ENCODE data around the gene DENND2D. TPM values are rescaled to one million over a fixed set of nuclear protein-coding genes. Genes with fewer than 3 reads are reported as not detected.

The DENND2D gene
- total RNA-seq, 1 donor from 2014 or later = 1.8 TPM

DNA sequence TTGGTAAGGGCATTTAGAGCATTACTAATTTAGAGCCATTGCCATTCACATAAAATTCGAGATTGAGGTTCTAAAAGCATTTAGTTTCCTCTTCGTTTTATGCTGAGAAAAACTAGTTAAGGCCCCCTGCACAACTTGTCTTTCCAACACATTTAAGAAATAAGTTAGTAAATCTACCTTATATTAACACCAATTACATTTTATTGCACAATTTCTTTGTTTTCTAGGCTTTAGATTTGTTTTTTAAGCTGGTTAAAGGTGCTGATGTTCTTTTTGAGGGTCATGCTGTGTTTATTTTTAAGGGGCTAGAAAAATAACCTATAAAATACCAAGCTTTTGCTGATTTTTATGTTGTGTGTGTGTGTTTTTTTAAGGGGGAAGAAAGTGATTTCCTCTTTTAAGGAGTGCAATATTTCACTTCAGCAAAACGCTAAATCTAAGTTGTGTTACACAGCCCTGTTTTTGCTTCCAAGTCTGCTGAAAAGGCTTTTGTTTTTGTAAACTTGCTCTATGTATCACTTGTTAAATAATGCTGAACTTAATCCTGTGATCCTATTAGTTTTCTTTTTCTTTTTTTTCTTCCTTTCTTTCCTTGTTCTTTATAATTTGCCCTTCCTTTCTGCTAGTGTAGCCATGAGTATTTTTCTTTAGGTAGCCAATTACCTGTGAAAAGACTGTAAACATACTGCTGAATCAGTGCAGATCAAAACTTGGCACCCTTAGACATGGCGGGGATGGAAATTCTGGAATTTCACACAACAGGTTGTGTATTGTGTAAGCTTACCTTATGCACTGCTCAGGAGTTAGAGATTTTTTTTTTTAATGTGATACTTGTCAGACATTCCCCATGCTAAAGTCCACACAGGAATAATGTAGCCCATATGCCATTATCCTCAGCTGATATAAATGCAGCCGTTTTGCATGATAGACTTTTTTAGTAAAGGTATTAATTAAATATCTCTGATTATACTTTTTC, 58.9 kb downstream of the DENND2D start:
- no peak overlapping the region for H3K27ac ChIP-seq (replicated peaks)
- no peak for TF ChIP-seq CTCF (IDR thresholded peaks at IDR 0.05; ENCODE audit: borderline replicate concordance)

GRCh38 chr1:111140680-111140967, 59.8 kb downstream of the DENND2D start:
- H3K4me1 ChIP-seq = peaks cover 42% of the 10 kb centered on the region
- peak overlapping the region; percentile 96 for H3K4me3 ChIP-seq
- DNase-seq = no peak
- no peaks in the 10 kb centered on the region for H3K9me3 ChIP-seq (replicated peaks)
- H3K27me3 ChIP-seq (ENCODE audit: low read depth) = no peaks in the 10 kb centered on the region
- peaks cover 20% of the 10 kb centered on the region for H3K36me3 ChIP-seq
- TF ChIP-seq CTCF (IDR thresholded peaks at IDR 0.05; ENCODE audit: borderline replicate concordance) = no peak
- intact Hi-C loops (cut with micrococcal nuclease) = no loop called here
- peak overlapping the region; percentile 95 for H3K27ac ChIP-seq (replicated peaks)

More for the DNA sequence above, 58.9 kb downstream of the DENND2D start:
- no peak for DNase-seq
- H3K9me3 ChIP-seq (replicated peaks) = no peaks in the 10 kb centered on the region
- intact Hi-C loops (cut with micrococcal nuclease) = no loop called here
- H3K27me3 ChIP-seq (ENCODE audit: low read depth) = no peaks in the 10 kb centered on the region
- peak overlapping the region; percentile 96 for H3K4me3 ChIP-seq
- H3K36me3 ChIP-seq = peaks cover 11% of the 10 kb centered on the region
- peaks cover 42% of the 10 kb centered on the region for H3K4me1 ChIP-seq

GRCh38 chr1:111139956-111140679, 60.3 kb downstream of the DENND2D start, which contains the start of the genes CEPT1 and DRAM2:
TSS of gene CEPT1 (plus strand) at chr1:111140223. CDS start at chr1:111147715, 7,492 bp downstream.
TSS of gene DRAM2 (minus strand) at chr1:111140093. CDS start at chr1:111131554, 8,539 bp downstream.
- intact Hi-C loops (cut with micrococcal nuclease) = no loop called here
- no peaks in the 10 kb centered on the region for H3K27me3 ChIP-seq (ENCODE audit: low read depth)
- no peak for TF ChIP-seq CTCF (IDR thresholded peaks at IDR 0.05; ENCODE audit: borderline replicate concordance)
- no peaks in the 10 kb centered on the region for H3K9me3 ChIP-seq (replicated peaks)
- peak within 1 kb of the TSS; percentile 96 for H3K4me3 ChIP-seq
- H3K4me1 ChIP-seq = peaks cover 42% of the 10 kb centered on the region
- DNase-seq = peak; percentile 94
- H3K27ac ChIP-seq (replicated peaks) = peak within 1 kb of the TSS; percentile 95
- peaks cover 26% of the 10 kb centered on the region for H3K36me3 ChIP-seq

- Histone ChIP-seq H3K4me3 (peak overlapping the region; percentile 96), H3K4me1 (peaks cover 42% of the 10 kb centered on the region), H3K36me3 (peaks cover 29% of the 10 kb centered on the region), H3K27me3 (ENCODE audit: low read depth) (no peaks in the 10 kb centered on the region), H3K27ac (replicated peaks) (peak overlapping the region; percentile 95), H3K9me3 (replicated peaks) (no peaks in the 10 kb centered on the region)
- TF ChIP-seq CTCF (IDR thresholded peaks at IDR 0.05; ENCODE audit: borderline replicate concordance) = no peak
- intact Hi-C loops (cut with micrococcal nuclease) = no loop called here
- peak; percentile 40 for DNase-seq
Observed at GRCh38 chr1:111139324-111139955, 61.0 kb downstream of the DENND2D start.

Other genes with a start within 250 kb of the DENND2D start
- 14.9 TPM for gene LRIF1, start 236.7 kb downstream of the DENND2D start, total RNA-seq
- gene DRAM2, start 60.6 kb downstream of the DENND2D start, total RNA-seq = 33.0 TPM
- 14.0 TPM for gene CEPT1, start 60.4 kb downstream of the DENND2D start, total RNA-seq
- gene CHI3L2, start 27.1 kb upstream of the DENND2D start, total RNA-seq = 1.1 TPM
- not detected for gene CHIA, start 90.2 kb upstream of the DENND2D start, total RNA-seq
- gene OVGP1, start 227.1 kb upstream of the DENND2D start, total RNA-seq = 0.69 TPM
- 30.7 TPM for gene WDR77, start 248.6 kb upstream of the DENND2D start, total RNA-seq
- 671 TPM for gene ATP5PB, start 248.8 kb upstream of the DENND2D start, total RNA-seq

All from left ventricle myocardium inferior (tissue), 1 donor.